Measurements from ENCODE around the gene COL18A1. TPM values are rescaled to one million over a fixed set of nuclear protein-coding genes. Genes with fewer than 3 reads are reported as not detected.

The COL18A1 gene
- total and polyA plus RNA-seq, 2 experiments from 2014 or later, result 97.1 to 140 TPM

- H3K4me2 ChIP-seq, result no peak overlapping the region
- H3K4me1 ChIP-seq (ENCODE audit: insufficient read depth), result no peaks in the 10 kb centered on the region
- no peaks in the 10 kb centered on the region for H3K36me3 ChIP-seq (replicated peaks; ENCODE audit: insufficient read depth, low read depth)
- H3K9me2 ChIP-seq (replicated peaks; ENCODE audit: insufficient read depth), result no peaks in the 10 kb centered on the region
- no peak for DNase-seq (ENCODE audit: low spot score)
- no peaks in the 10 kb centered on the region for H3K27me3 ChIP-seq
- WGBS (ENCODE audit: low lambda C conversion rate, missing lambda C conversion rate), result 96% methylated on average over 35 of the region's 37 CpGs
- H3K79me2 ChIP-seq, result no peaks in the 10 kb centered on the region
- H4K20me1 ChIP-seq (ENCODE audit: insufficient read depth, poor library complexity, severe bottlenecking), result no peaks in the 10 kb centered on the region
- no peak overlapping the region for H2AFZ ChIP-seq
- no peak overlapping the region for H3K4me3 ChIP-seq
- no peak for TF ChIP-seq EZH2 (IDR thresholded peaks at IDR 0.05; ENCODE audit: borderline replicate concordance)
- TF ChIP-seq, protein P1, sequence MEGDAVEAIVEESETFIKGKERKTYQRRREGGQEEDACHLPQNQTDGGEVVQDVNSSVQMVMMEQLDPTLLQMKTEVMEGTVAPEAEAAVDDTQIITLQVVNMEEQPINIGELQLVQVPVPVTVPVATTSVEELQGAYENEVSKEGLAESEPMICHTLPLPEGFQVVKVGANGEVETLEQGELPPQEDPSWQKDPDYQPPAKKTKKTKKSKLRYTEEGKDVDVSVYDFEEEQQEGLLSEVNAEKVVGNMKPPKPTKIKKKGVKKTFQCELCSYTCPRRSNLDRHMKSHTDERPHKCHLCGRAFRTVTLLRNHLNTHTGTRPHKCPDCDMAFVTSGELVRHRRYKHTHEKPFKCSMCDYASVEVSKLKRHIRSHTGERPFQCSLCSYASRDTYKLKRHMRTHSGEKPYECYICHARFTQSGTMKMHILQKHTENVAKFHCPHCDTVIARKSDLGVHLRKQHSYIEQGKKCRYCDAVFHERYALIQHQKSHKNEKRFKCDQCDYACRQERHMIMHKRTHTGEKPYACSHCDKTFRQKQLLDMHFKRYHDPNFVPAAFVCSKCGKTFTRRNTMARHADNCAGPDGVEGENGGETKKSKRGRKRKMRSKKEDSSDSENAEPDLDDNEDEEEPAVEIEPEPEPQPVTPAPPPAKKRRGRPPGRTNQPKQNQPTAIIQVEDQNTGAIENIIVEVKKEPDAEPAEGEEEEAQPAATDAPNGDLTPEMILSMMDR (IDR thresholded peaks at IDR 0.05; ENCODE audit: poor library complexity), result no peak
- no peak for TF ChIP-seq EZH2phosphoT487 (IDR thresholded peaks at IDR 0.05; ENCODE audit: low read depth, severe bottlenecking, unreplicated experiment)
- H3K27ac ChIP-seq, result no peak overlapping the region
- H3K9me3 ChIP-seq (ENCODE audit: low read depth), result no peaks in the 10 kb centered on the region
These were observed 75.0 kb downstream of the COL18A1 start for GRCh38 chr21:45479691-45480675.

DNA sequence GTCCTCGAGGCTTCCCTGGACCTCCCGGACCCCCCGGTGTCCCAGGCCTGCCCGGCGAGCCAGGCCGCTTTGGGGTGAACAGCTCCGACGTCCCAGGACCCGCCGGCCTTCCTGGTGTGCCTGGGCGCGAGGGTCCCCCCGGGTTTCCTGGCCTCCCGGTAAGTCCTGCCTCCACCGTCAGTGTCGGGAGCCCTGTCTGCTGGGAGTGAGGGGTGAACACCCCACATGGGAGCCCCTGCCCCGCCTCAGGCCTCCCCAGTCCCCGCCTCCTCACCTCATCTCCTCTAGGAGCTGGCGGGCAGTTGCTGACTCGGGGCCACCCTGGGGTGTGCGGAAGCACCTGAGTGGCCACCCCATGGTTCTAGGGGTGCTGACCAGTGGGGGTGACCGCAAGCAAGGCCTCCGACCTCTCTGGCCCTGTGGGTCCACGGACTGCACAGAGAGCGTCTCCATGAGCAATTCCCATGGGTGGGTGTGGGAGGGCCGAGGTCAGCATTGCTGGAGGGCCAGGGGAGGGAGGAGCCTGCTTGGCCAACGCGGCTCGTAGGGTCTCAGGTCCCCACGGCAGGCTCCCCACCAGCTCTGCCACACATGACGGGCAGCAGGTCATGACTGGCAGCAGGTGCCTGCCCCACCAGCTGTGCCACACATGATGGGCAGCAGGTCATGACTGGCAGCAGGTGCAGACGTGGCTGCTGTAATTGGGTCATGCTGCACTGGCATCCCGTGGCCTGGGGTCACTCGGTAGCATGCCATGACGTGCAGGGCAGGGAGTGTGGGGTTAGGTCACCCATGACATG, 75.9 kb downstream of the COL18A1 start:
- H3K4me1 ChIP-seq (ENCODE audit: insufficient read depth), result no peaks in the 10 kb centered on the region
- 97% methylated on average over 21 of the region's 35 CpGs for WGBS (ENCODE audit: low lambda C conversion rate, missing lambda C conversion rate)
- H3K27me3 ChIP-seq, result no peaks in the 10 kb centered on the region
- H3K27ac ChIP-seq, result no peak overlapping the region
- no peaks in the 10 kb centered on the region for H3K79me2 ChIP-seq
- DNase-seq (ENCODE audit: low spot score), result no peak
- TF ChIP-seq EZH2phosphoT487 (IDR thresholded peaks at IDR 0.05; ENCODE audit: low read depth, severe bottlenecking, unreplicated experiment) (no peak), EZH2 (IDR thresholded peaks at IDR 0.05; ENCODE audit: borderline replicate concordance) (no peak)
- TF ChIP-seq, protein P1 (IDR thresholded peaks at IDR 0.05; ENCODE audit: poor library complexity), result no peak
- H4K20me1 ChIP-seq (ENCODE audit: insufficient read depth, poor library complexity, severe bottlenecking), result no peaks in the 10 kb centered on the region
- H3K36me3 ChIP-seq (replicated peaks; ENCODE audit: insufficient read depth, low read depth), result no peaks in the 10 kb centered on the region
- H3K9me2 ChIP-seq (replicated peaks; ENCODE audit: insufficient read depth), result no peaks in the 10 kb centered on the region
- H3K4me2 ChIP-seq, result no peak overlapping the region
- H2AFZ ChIP-seq, result no peak overlapping the region
- no peak overlapping the region for H3K4me3 ChIP-seq
- no peaks in the 10 kb centered on the region for H3K9me3 ChIP-seq (ENCODE audit: low read depth)

GRCh38 chr21:45481566-45481965, 76.6 kb downstream of the COL18A1 start:
- H4K20me1 ChIP-seq (ENCODE audit: insufficient read depth, poor library complexity, severe bottlenecking), result no peaks in the 10 kb centered on the region
- H3K79me2 ChIP-seq, result no peaks in the 10 kb centered on the region
- TF ChIP-seq EZH2phosphoT487 (IDR thresholded peaks at IDR 0.05; ENCODE audit: low read depth, severe bottlenecking, unreplicated experiment) (no peak), EZH2 (IDR thresholded peaks at IDR 0.05; ENCODE audit: borderline replicate concordance) (no peak)
- TF ChIP-seq, protein P1 (IDR thresholded peaks at IDR 0.05; ENCODE audit: poor library complexity), result no peak
- H3K36me3 ChIP-seq (replicated peaks; ENCODE audit: insufficient read depth, low read depth), result no peaks in the 10 kb centered on the region
- H3K9me2 ChIP-seq (replicated peaks; ENCODE audit: insufficient read depth), result no peaks in the 10 kb centered on the region
- H2AFZ ChIP-seq, result no peak overlapping the region
- H3K9me3 ChIP-seq (ENCODE audit: low read depth), result no peaks in the 10 kb centered on the region
- H3K4me2 ChIP-seq, result no peak overlapping the region
- H3K4me3 ChIP-seq, result no peak overlapping the region
- H3K4me1 ChIP-seq (ENCODE audit: insufficient read depth), result no peaks in the 10 kb centered on the region
- H3K27ac ChIP-seq, result no peak overlapping the region
- H3K27me3 ChIP-seq, result no peaks in the 10 kb centered on the region
- WGBS (ENCODE audit: low lambda C conversion rate, missing lambda C conversion rate), result 98% methylated on average over 16 of the region's 16 CpGs
- no peak for DNase-seq (ENCODE audit: low spot score)

Measured in hepatocyte (in vitro differentiated cells).